Brain microvascular endothelial cell (primary cell): ENCODE results near the gene FAM32A.
"Not testable (repeated sequence)": the region's sequence is repeated elsewhere in the genome, so short reads cannot be mapped to it uniquely, and the experiment has no call there.

Source experiments
- DNase-seq: peaks from one replicate; pipeline ENCODE4 v3.0.0-alpha.2; 2020
- H3K27ac ChIP-seq: fragments of 250-450 bp; sonication (Bioruptor Pico); 2 replicates; pipeline ENCODE4 v1.5.1; 2020; ENCODE audit warnings: mild to moderate bottlenecking, moderate library complexity
- H3K27me3 ChIP-seq: fragments of 250-450 bp; sonication (Bioruptor Pico); replicated peaks from 2 replicates; pipeline ENCODE4 v1.5.1; 2020; ENCODE audit warnings: mild to moderate bottlenecking
- H3K36me3 ChIP-seq: fragments of 250-450 bp; sonication (Bioruptor Pico); replicated peaks from 2 replicates; pipeline ENCODE4 v1.5.1; 2020; ENCODE audit warnings: mild to moderate bottlenecking
- H3K4me3 ChIP-seq: 2 replicates; pipeline ENCODE4 v1.5.1; 2011; ENCODE audit warnings: low read depth, mild to moderate bottlenecking, control low read depth, low read length, moderate library complexity
- CTCF ChIP-seq: IDR thresholded peaks from 2 replicates; pipeline ENCODE4 v1.5.1; 2011; ENCODE audit warnings: low read depth, mild to moderate bottlenecking, moderate library complexity, low read length, control low read depth, inconsistent platforms; ENCODE audit errors: missing control alignments
- in situ Hi-C: cut with HindIII; loops from 2 replicates; pipeline ENCODE4 v1.10.0; 2017; ENCODE audit warnings: low sequenced_read_pairs, low pct_ligation_motif_present

The FAM32A gene

GRCh38 chr19:16167055-16167454 lies 18.2 kb upstream of the FAM32A start:
- H3K27ac ChIP-seq: no peak overlapping the region
- H3K36me3 ChIP-seq: no peaks in the 10 kb centered on the region
- H3K27me3 ChIP-seq: no peaks in the 10 kb centered on the region
- in situ Hi-C loops: no loop called here
- TF ChIP-seq CTCF: no peak
- DNase-seq: no peak
- no peak overlapping the region for H3K4me3 ChIP-seq

GRCh38 chr19:16168465-16169081 lies 16.6 kb upstream of the FAM32A start:
- Histone ChIP-seq H3K36me3 (no peaks in the 10 kb centered on the region), H3K4me3 (no peak overlapping the region), H3K27ac (no peak overlapping the region), H3K27me3 (no peaks in the 10 kb centered on the region)
- peak; percentile 54 for DNase-seq
- TF ChIP-seq CTCF: no peak
- in situ Hi-C loops: no loop called here

GRCh38 chr19:16170134-16170533 lies 15.1 kb upstream of the FAM32A start:
- H3K27ac ChIP-seq: no peak overlapping the region
- no peak for TF ChIP-seq CTCF
- in situ Hi-C loops: no loop called here
- no peaks in the 10 kb centered on the region for H3K27me3 ChIP-seq
- DNase-seq: no peak
- no peak overlapping the region for H3K4me3 ChIP-seq
- H3K36me3 ChIP-seq: no peaks in the 10 kb centered on the region

GRCh38 chr19:16175954-16176353 lies 9.3 kb upstream of the FAM32A start:
- H3K36me3 ChIP-seq: no peaks in the 10 kb centered on the region
- no peak overlapping the region for H3K4me3 ChIP-seq
- H3K27ac ChIP-seq: no peak overlapping the region
- no peaks in the 10 kb centered on the region for H3K27me3 ChIP-seq
- no peak for DNase-seq
- no peak for TF ChIP-seq CTCF
- in situ Hi-C loops: no loop called here

- H3K36me3 ChIP-seq, DNase-seq, in situ Hi-C loops, H3K4me3 ChIP-seq, H3K27ac ChIP-seq, H3K27me3 ChIP-seq: not testable (repeated sequence)
These were observed 6.3 kb upstream of the FAM32A start for GRCh38 chr19:16178866-16179265.

- in situ Hi-C loops: no loop called here
- no peak overlapping the region for H3K27ac ChIP-seq
- no peak for TF ChIP-seq CTCF
- DNase-seq: peak; percentile 58
- H3K4me3 ChIP-seq: no peak overlapping the region
- no peaks in the 10 kb centered on the region for H3K27me3 ChIP-seq
- no peaks in the 10 kb centered on the region for H3K36me3 ChIP-seq
These were observed 4.6 kb upstream of the FAM32A start for GRCh38 chr19:16180611-16181010.
